GM19099 (cell line): ENCODE data around the gene SNAI1.

Source experiments
- POLR2A ChIP-seq: IDR thresholded peaks from 3 replicates; pipeline ENCODE4 v1.6.1; 2011; ENCODE audit warnings: low read depth; ENCODE audit not compliant: insufficient read length; ENCODE audit errors: extremely low read depth

SNAI1 gene

DNA sequence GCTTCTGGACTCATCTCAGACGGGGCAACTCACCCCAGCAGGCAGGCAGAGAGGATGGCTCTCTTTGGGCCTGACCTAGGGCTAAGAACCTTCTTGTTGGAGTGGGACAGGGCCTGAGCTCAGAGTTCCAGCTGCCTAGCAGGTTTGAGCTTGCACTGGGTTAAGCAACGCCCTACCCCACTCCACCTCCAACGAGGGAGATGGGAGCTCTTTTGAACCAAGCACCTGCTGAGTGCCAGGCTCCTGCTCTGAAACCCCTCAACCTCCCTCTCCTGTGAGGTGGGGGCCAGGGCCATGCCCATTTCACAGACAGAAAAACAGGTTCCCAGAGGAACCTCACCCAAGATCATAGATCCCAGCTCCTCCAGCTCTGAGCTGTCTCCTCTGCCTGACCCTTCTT, 54.3 kb downstream of the SNAI1 start:
- no peak for TF ChIP-seq POLR2A

DNA sequence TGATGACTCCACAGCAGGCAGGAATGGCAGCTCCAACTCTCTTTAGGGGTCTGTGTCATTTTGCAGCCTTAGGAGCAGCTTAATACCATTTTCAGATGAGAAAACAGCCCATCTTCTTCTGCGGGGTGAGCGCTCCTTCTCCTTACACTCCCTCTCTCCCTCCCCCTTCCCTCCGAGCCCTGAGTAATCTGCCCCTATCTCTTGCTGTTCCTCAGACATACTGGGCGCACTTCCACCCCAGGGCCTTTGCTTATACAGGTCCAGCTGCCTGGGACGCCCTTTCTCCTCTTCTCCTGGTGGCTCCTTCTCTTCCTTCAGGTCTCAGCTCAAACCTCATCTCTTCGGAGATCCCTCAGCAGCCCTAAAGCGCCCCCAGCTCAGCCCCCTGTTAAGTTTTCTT, 54.8 kb downstream of the SNAI1 start:
- TF ChIP-seq POLR2A, result no peak

DNA sequence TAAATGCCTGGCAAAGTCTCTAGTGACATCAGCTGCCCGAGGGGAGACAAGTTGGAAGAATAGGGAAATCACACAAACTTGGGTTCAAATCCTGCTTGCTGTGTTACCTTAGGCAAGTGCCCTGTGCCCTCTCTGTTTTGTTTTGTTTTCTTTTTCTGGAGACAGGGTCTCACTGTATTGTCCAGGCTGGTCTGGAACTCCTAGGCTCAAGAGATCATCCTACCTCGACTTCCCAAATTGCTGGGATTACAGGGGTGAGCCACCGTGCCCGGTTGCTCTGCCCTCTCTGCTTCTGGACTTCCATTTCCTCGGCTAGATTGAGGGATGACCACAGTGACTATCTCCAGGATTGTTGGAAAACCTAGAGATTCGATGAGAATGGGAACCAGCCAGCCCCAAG, 55.4 kb downstream of the SNAI1 start:
- TF ChIP-seq POLR2A, result no peak
